GOT3 (cell line): Measurements from ENCODE around the gene MAPK12.

Source experiments
- DNase-seq: peaks from one replicate; lab custom pipeline; 2025; ENCODE audit warnings: mixed read lengths; lab: John Stamatoyannopoulos, UW

The MAPK12 gene

GRCh38 chr22:50252082-50253045 is 9.1 kb downstream of the MAPK12 start:
- no peak for DNase-seq

- DNase-seq: no peak
These were observed 9.9 kb downstream of the MAPK12 start for GRCh38 chr22:50251477-50252081.

- DNase-seq: no peak
These were observed 10.7 kb downstream of the MAPK12 start, which contains the start of gene HDAC10 for GRCh38 chr22:50250555-50251476. Gene HDAC10, minus strand, starts transcription at chr22:50251265. Its CDS starts 233 bp downstream, at chr22:50251032.

GRCh38 chr22:50250249-50250554 is 11.3 kb downstream of the MAPK12 start:
- DNase-seq: no peak

- no peak for DNase-seq
These were observed 11.9 kb downstream of the MAPK12 start for GRCh38 chr22:50249341-50250248.

- DNase-seq: no peak
These were observed 13.0 kb downstream of the MAPK12 start for GRCh38 chr22:50248196-50249081.

GRCh38 chr22:50247748-50248147 is 13.7 kb downstream of the MAPK12 start:
- no peak for DNase-seq

- no peak for DNase-seq
These were observed 15.0 kb downstream of the MAPK12 start for GRCh38 chr22:50246242-50247175.

GRCh38 chr22:50245214-50246072 is 16.0 kb downstream of the MAPK12 start:
- DNase-seq: no peak

- DNase-seq: peak; percentile 67
These were observed 16.9 kb downstream of the MAPK12 start, which contains the start of gene TUBGCP6 for GRCh38 chr22:50244420-50245213. Gene TUBGCP6, minus strand, starts transcription at chr22:50245023. Its CDS starts 564 bp downstream, at chr22:50244459.

GRCh38 chr22:50243685-50244419 is 17.6 kb downstream of the MAPK12 start:
- DNase-seq: no peak

- DNase-seq: no peak
These were observed 19.0 kb downstream of the MAPK12 start for GRCh38 chr22:50242406-50242949.

- no peak for DNase-seq
These were observed 22.7 kb downstream of the MAPK12 start for GRCh38 chr22:50238755-50239154.

GRCh38 chr22:50236731-50237409 is 24.6 kb downstream of the MAPK12 start:
- no peak for DNase-seq

GRCh38 chr22:50233223-50233622 is 28.3 kb downstream of the MAPK12 start:
- no peak for DNase-seq
